ENCODE data around the gene SNAI1. TPM values are rescaled to one million over a fixed set of nuclear protein-coding genes. Genes with fewer than 3 reads are reported as not detected.

Gene SNAI1
- total RNA-seq, 1 experiment from 2014 or later: 8.8 TPM

DNA sequence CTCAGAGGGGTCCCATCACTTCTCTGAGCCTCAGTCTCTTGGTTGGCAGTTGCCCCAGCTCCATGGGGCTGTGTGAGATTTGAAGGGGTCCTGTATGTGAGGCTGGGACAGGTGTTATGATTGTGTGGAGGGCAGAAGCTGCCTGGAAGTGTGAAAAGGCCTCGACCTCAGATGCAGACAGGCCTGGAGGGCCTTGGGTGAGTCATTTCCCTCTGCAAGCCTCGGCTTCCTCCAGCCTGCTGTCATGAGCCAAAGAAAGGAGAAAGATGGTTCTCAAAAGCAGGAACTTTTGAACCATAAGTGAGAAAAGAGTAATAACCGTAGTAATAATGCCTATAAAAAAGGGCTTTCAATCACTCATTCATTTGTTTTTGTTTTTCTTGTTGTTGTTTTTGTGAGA is 37.5 kb downstream of the SNAI1 start:
- Histone ChIP-seq H3K36me3 (ENCODE audit: control insufficient read depth, insufficient read depth, low read length) (no peaks in the 10 kb centered on the region), H3K27ac (ENCODE audit: low read length) (no peak overlapping the region), H3K4me3 (ENCODE audit: low read depth in 2 of 2, low read length in 2 of 2) (no peak overlapping the region), H3K9me3 (ENCODE audit: control insufficient read depth, insufficient read depth, low read depth, low read length) (no peaks in the 10 kb centered on the region), H3K27me3 (ENCODE audit: control insufficient read depth, insufficient read depth, low read length) (no peaks in the 10 kb centered on the region), H3K4me1 (ENCODE audit: control insufficient read depth, insufficient read depth, low read length) (peaks cover 21% of the 10 kb centered on the region)
- ATAC-seq (peak; percentile 84), DNase-seq (ENCODE audit: low read depth, low spot score) (no peak)
- BruUV-seq (replicated peaks): no TSS peak
- no peak for TF ChIP-seq TCF7L2 (IDR thresholded peaks at IDR 0.05; ENCODE audit: low read depth, low read length)
- TF ChIP-seq REST (IDR thresholded peaks at IDR 0.05; ENCODE audit: insufficient read depth in 1 of 2, low read depth in 2 of 2, low read length in 1 of 2): no peak
- no peak for TF ChIP-seq SIN3A (IDR thresholded peaks at IDR 0.05; ENCODE audit: borderline replicate concordance, insufficient read depth, low read depth, low read length)
- TF ChIP-seq POLR2AphosphoS5 (IDR thresholded peaks at IDR 0.05; ENCODE audit: low read depth, low read length): no peak
- TF ChIP-seq CTCF (IDR thresholded peaks at IDR 0.05): no peak
- intact Hi-C loops (cut with micrococcal nuclease; ENCODE audit: unreplicated experiment) (no loop called here), in situ Hi-C loops (cut with HindIII; ENCODE audit: low pct_unique_long_range_greater_than_20kb, low sequenced_read_pairs) (no loop called here)
- POLR2A ChIA-PET: no interaction called here
- CTCF ChIA-PET: interaction anchor here (0.5 to 0.8 kb wide), 2 partner anchors 20 to 51 kb away, joined by 3 to 6 read pairs; no protein-coding TSS in a partner anchor

DNA sequence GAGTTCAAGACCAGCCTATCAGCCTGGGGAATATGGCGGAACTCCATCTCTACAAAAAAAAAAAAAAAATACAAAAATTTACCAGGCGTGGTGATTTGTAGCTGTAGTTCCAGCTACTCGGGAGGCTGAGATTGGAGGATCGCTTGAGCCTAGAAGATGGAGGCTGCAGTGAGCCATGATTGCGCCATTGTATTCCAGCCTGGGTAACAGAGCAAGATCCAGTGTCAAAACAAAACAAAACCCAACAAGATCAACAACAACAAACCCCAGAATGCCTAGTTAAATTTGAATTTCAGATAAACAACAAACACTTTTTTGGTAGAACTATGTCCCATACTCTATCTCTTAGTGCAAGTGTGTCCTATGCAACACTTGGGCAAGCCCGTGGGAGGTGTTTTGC is 39.9 kb downstream of the SNAI1 start:
- in situ Hi-C loops (cut with HindIII; ENCODE audit: low pct_unique_long_range_greater_than_20kb, low sequenced_read_pairs): no loop called here
- intact Hi-C loops (cut with micrococcal nuclease; ENCODE audit: unreplicated experiment): no loop called here

More for the DNA sequence above, 39.9 kb downstream of the SNAI1 start:
- DNase-seq (ENCODE audit: low read depth, low spot score) (no peak), ATAC-seq (no peak)
- ChIA-PET POLR2A (no interaction called here), CTCF (interaction anchor here (0.7 kb wide), 1 partner anchor 178 kb away, joined by 6 read pairs; no protein-coding TSS in a partner anchor)
- Histone ChIP-seq H3K4me1 (ENCODE audit: control insufficient read depth, insufficient read depth, low read length) (peaks cover 17% of the 10 kb centered on the region), H3K27ac (ENCODE audit: low read length) (no peak overlapping the region), H3K27me3 (ENCODE audit: control insufficient read depth, insufficient read depth, low read length) (no peaks in the 10 kb centered on the region), H3K4me3 (ENCODE audit: low read depth in 2 of 2, low read length in 2 of 2) (no peak overlapping the region), H3K36me3 (ENCODE audit: control insufficient read depth, insufficient read depth, low read length) (no peaks in the 10 kb centered on the region), H3K9me3 (ENCODE audit: control insufficient read depth, insufficient read depth, low read depth, low read length) (no peaks in the 10 kb centered on the region)
- no peak for TF ChIP-seq CTCF (IDR thresholded peaks at IDR 0.05)
- TF ChIP-seq REST (IDR thresholded peaks at IDR 0.05; ENCODE audit: insufficient read depth in 1 of 2, low read depth in 2 of 2, low read length in 1 of 2): no peak
- no peak for TF ChIP-seq POLR2AphosphoS5 (IDR thresholded peaks at IDR 0.05; ENCODE audit: low read depth, low read length)
- TF ChIP-seq TCF7L2 (IDR thresholded peaks at IDR 0.05; ENCODE audit: low read depth, low read length): no peak
- no peak for TF ChIP-seq SIN3A (IDR thresholded peaks at IDR 0.05; ENCODE audit: borderline replicate concordance, insufficient read depth, low read depth, low read length)
- BruUV-seq (replicated peaks): no TSS peak

Measured in Panc1 (cell line).